ENCODE data around the gene RIMKLB.

RIMKLB gene

GRCh38 chr12:8697476-8698131 is at the start of gene RIMKLB:
Gene RIMKLB (plus strand): TSS chr12:8697991. CDS start chr12:8713867, 15,876 bp downstream.
- DNase-seq, result peak; percentile 84

- no peak for DNase-seq
Observed at GRCh38 chr12:8648576-8649205, 49.1 kb upstream of the RIMKLB start.

- DNase-seq, result no peak
Observed at GRCh38 chr12:8655421-8655820, 42.4 kb upstream of the RIMKLB start.

- no peak for DNase-seq
Observed at GRCh38 chr12:8658346-8658745, 39.4 kb upstream of the RIMKLB start.

- DNase-seq, result no peak
Observed at GRCh38 chr12:8661016-8661415, 36.8 kb upstream of the RIMKLB start.

GRCh38 chr12:8661751-8662150 is 36.0 kb upstream of the RIMKLB start:
- DNase-seq, result no peak

- DNase-seq, result no peak
Observed at GRCh38 chr12:8662593-8662992, 35.2 kb upstream of the RIMKLB start, which contains the start of gene MFAP5. Gene MFAP5 (minus strand): TSS chr12:8662826. CDS start chr12:8662104, 722 bp downstream.

GRCh38 chr12:8664228-8664913 is 33.4 kb upstream of the RIMKLB start:
- no peak for DNase-seq

GRCh38 chr12:8665759-8666158 is 32.0 kb upstream of the RIMKLB start:
- DNase-seq, result no peak

- no peak for DNase-seq
Observed at GRCh38 chr12:8667270-8667669, 30.5 kb upstream of the RIMKLB start.

- DNase-seq, result no peak
Observed at GRCh38 chr12:8668441-8668840, 29.4 kb upstream of the RIMKLB start.

- DNase-seq, result no peak
Observed at GRCh38 chr12:8672381-8672780, 25.4 kb upstream of the RIMKLB start.

GRCh38 chr12:8675591-8676036 is 22.2 kb upstream of the RIMKLB start:
- no peak for DNase-seq

GRCh38 chr12:8676651-8677050 is 21.1 kb upstream of the RIMKLB start:
- no peak for DNase-seq

- DNase-seq, result no peak
Observed at GRCh38 chr12:8677362-8677761, 20.4 kb upstream of the RIMKLB start.

GRCh38 chr12:8678661-8679111 is 19.1 kb upstream of the RIMKLB start:
- no peak for DNase-seq

- DNase-seq, result no peak
Observed at GRCh38 chr12:8680533-8680932, 17.3 kb upstream of the RIMKLB start.

GRCh38 chr12:8681129-8681884 is 16.5 kb upstream of the RIMKLB start:
- DNase-seq, result no peak

- DNase-seq, result no peak
Observed at GRCh38 chr12:8685051-8685450, 12.7 kb upstream of the RIMKLB start.

- peak; percentile 31 for DNase-seq
Observed at GRCh38 chr12:8687846-8688601, 9.8 kb upstream of the RIMKLB start.

GRCh38 chr12:8689681-8690080 is 8.1 kb upstream of the RIMKLB start:
- DNase-seq, result no peak

GRCh38 chr12:8692573-8692972 is 5.2 kb upstream of the RIMKLB start:
- peak; percentile 15 for DNase-seq

Data from NCI-H69 (cell line).